Measurements from ENCODE around the gene STIP1.
"Not testable (repeated sequence)": the region's sequence is repeated elsewhere in the genome, so short reads cannot be mapped to it uniquely, and the experiment has no call there.

The STIP1 gene

DNA sequence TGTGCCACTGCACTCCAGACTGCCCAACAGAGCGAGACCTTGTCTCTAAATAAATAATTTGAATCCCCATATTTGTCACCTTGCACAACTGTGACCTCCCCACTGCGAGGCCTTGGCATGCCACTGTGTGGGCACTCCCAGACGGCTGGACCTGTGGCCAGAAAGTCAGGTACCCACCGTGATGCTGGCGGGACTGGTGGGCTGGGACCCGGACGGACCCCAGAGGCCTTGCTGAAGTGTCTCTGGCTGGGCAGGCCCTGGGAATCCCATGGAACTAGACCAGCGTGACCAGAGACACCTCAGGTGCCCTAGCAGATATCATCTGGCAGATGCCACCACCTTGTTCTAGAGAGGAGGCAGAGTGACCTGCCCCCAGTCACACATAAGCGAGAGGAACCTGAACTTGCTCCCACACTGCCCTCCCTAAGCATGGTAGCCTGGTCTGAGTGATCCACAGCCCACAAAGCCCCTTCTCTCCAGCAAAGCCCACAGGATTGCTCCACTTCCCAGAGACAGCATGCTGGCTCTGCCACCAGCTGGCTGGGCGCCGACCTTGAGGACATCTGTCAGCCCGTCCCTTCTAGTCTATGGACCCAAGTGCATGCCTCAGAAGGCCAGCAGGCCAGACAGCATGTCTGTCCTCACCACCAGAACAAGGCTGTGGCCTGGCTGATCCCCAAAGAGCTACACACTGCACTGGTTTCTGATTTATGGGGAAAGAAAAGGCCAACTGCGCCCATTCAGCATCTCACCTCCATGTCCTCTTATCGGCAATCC lies 29.5 kb upstream of the STIP1 start:
- Histone ChIP-seq H2AK5ac (ENCODE audit: low read length, severe bottlenecking) (no peak overlapping the region), H2BK120ac (ENCODE audit: low read depth, low read length) (no peak overlapping the region), H2BK12ac (ENCODE audit: low read length in 2 of 2) (no peak overlapping the region), H4K91ac (ENCODE audit: low read length) (no peak overlapping the region), H3K14ac (ENCODE audit: low read length in 2 of 2) (no peak overlapping the region), H3K27me3 (ENCODE audit: control insufficient read depth in 1 of 2, insufficient read depth in 1 of 2, low read length in 2 of 2) (peaks cover 4 to 13% of the 10 kb centered on the region in 2 experiments), H3K27ac (ENCODE audit: low read length, poor library complexity, severe bottlenecking) (no peak overlapping the region), H2BK15ac (ENCODE audit: low read depth, poor library complexity, severe bottlenecking) (no peak overlapping the region), H3K9me3 (ENCODE audit: control insufficient read depth, low read length) (no peaks in the 10 kb centered on the region), H3K18ac (ENCODE audit: low read depth in 1 of 2, low read length in 2 of 2) (no peak overlapping the region), H3K36me3 (ENCODE audit: control insufficient read depth in 1 of 2, insufficient read depth in 2 of 2, low read depth in 1 of 2, low read length in 2 of 2) (no peaks in the 10 kb centered on the region), H4K8ac (ENCODE audit: low read length) (no peak overlapping the region), H2AFZ (ENCODE audit: low read depth, low read length) (no peak overlapping the region), H3K4me1 (ENCODE audit: control insufficient read depth, insufficient read depth, low read depth, low read length) (peaks cover 9% of the 10 kb centered on the region), H3K23ac (ENCODE audit: low read length in 2 of 2) (no peak overlapping the region), H3K4me3 (ENCODE audit: insufficient read depth in 1 of 2, low read depth in 1 of 2, low read length in 2 of 2) (no peak overlapping the region), H3K79me1 (replicated peaks; ENCODE audit: low read length, poor library complexity, severe bottlenecking) (peaks cover 3% of the 10 kb centered on the region), H2BK5ac (ENCODE audit: low read depth, low read length, poor library complexity, severe bottlenecking) (no peak overlapping the region), H3K9ac (ENCODE audit: low read length) (no peak overlapping the region), H3K4ac (ENCODE audit: low read depth in 1 of 2, low read length in 2 of 2) (no peak overlapping the region), H3K4me2 (ENCODE audit: low read length, poor library complexity, severe bottlenecking) (no peak overlapping the region)
- no peak for DNase-seq
- 94% methylated on average over 14 of the region's 14 CpGs for WGBS

DNA sequence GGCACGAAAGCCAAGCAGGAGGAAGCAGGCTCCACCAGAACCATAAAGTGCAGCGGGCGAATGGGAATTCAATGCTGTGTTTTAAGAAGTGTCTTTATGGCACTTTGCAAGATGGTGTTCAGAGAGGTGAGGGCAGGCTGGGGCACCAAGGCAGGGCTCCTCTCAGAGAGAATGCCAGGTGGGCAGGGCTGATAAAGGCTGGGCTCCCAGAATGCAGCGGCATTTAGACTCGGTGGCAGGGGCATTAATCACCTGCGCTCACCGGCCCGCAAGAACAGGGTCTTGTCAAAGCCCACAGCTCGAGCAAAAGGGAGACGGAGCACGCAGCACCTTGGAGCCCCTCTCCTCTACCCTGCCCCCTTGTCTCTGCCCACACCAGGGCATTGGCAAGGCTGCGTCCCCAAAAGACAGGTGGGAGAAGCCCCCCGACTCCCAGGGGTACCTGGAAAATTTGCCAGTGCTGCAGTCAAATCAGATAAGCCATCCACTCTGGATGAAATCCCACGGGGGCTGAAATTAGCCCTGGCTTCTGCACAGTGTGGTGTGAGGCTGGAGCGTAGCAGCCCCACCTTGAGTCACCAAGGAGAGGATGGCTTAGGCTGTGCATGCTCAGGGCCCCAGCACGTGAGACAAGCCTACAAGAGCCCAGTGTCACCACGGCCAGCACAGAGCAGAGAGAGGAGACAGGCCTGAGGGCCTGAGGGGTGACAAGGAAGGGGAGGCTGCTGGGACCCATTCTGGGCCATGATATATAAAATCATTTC lies 28.2 kb upstream of the STIP1 start:
- H3K4ac ChIP-seq (ENCODE audit: low read depth in 1 of 2, low read length in 2 of 2), result no peak overlapping the region
- no peak for DNase-seq
- H3K27ac ChIP-seq (ENCODE audit: low read length, poor library complexity, severe bottlenecking), result no peak overlapping the region
- no peak overlapping the region for H2AFZ ChIP-seq (ENCODE audit: low read depth, low read length)
- no peak overlapping the region for H2BK15ac ChIP-seq (ENCODE audit: low read depth, poor library complexity, severe bottlenecking)
- no peaks in the 10 kb centered on the region for H3K9me3 ChIP-seq (ENCODE audit: control insufficient read depth, low read length)
- H3K18ac ChIP-seq (ENCODE audit: low read depth in 1 of 2, low read length in 2 of 2), result no peak overlapping the region
- H3K9ac ChIP-seq (ENCODE audit: low read length), result no peak overlapping the region
- H3K79me1 ChIP-seq (replicated peaks; ENCODE audit: low read length, poor library complexity, severe bottlenecking), result peaks cover 3% of the 10 kb centered on the region
- H3K36me3 ChIP-seq (ENCODE audit: control insufficient read depth in 1 of 2, insufficient read depth in 2 of 2, low read depth in 1 of 2, low read length in 2 of 2), result no peaks in the 10 kb centered on the region
- no peak overlapping the region for H4K91ac ChIP-seq (ENCODE audit: low read length)
- H2BK120ac ChIP-seq (ENCODE audit: low read depth, low read length), result no peak overlapping the region
- H3K23ac ChIP-seq (ENCODE audit: low read length in 2 of 2), result no peak overlapping the region
- H3K14ac ChIP-seq (ENCODE audit: low read length in 2 of 2), result no peak overlapping the region
- H3K4me1 ChIP-seq (ENCODE audit: control insufficient read depth, insufficient read depth, low read depth, low read length), result peaks cover 7% of the 10 kb centered on the region
- no peak overlapping the region for H3K4me3 ChIP-seq (ENCODE audit: insufficient read depth in 1 of 2, low read depth in 1 of 2, low read length in 2 of 2)
- H3K4me2 ChIP-seq (ENCODE audit: low read length, poor library complexity, severe bottlenecking), result no peak overlapping the region
- H3K27me3 ChIP-seq (ENCODE audit: control insufficient read depth in 1 of 2, insufficient read depth in 1 of 2, low read length in 2 of 2), result peaks cover 4 to 13% of the 10 kb centered on the region in 2 experiments
- no peak overlapping the region for H2AK5ac ChIP-seq (ENCODE audit: low read length, severe bottlenecking)
- H2BK12ac ChIP-seq (ENCODE audit: low read length in 2 of 2), result no peak overlapping the region
- 89% methylated on average over 16 of the region's 17 CpGs for WGBS
- no peak overlapping the region for H4K8ac ChIP-seq (ENCODE audit: low read length)
- no peak overlapping the region for H2BK5ac ChIP-seq (ENCODE audit: low read depth, low read length, poor library complexity, severe bottlenecking)

DNA sequence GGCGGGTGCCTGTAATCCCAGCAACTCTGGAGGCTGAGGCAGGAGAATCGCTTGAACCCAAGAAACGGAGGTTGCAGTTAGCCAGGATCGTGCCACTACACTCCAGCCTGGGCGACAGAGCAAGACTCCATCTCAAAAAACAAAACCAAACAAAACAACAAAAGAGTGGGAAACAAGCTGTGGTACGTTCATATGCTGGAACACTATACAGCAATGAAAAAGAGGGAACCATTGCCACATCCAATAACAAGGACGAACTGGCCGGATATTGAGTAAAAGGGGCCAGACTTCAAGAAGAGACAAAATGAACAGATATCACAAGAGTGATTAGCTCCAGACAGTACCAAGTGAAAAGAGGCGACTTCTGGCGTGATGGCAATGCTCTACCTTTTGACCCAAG lies 24.9 kb upstream of the STIP1 start:
- H3K4me1 ChIP-seq (ENCODE audit: control insufficient read depth, insufficient read depth, low read depth, low read length), result peaks cover 16% of the 10 kb centered on the region
- H2BK5ac ChIP-seq (ENCODE audit: low read depth, low read length, poor library complexity, severe bottlenecking), result no peak overlapping the region
- no peaks in the 10 kb centered on the region for H3K9me3 ChIP-seq (ENCODE audit: control insufficient read depth, low read length)
- no peak overlapping the region for H3K14ac ChIP-seq (ENCODE audit: low read length in 2 of 2)
- no peak overlapping the region for H3K18ac ChIP-seq (ENCODE audit: low read depth in 1 of 2, low read length in 2 of 2)
- H3K4me2 ChIP-seq (ENCODE audit: low read length, poor library complexity, severe bottlenecking), result no peak overlapping the region
- 98% methylated on average over 10 of the region's 10 CpGs for WGBS
- peaks cover 6% of the 10 kb centered on the region for H3K79me1 ChIP-seq (replicated peaks; ENCODE audit: low read length, poor library complexity, severe bottlenecking)
- H2AFZ ChIP-seq (ENCODE audit: low read depth, low read length), result no peak overlapping the region
- no peak overlapping the region for H2BK12ac ChIP-seq (ENCODE audit: low read length in 2 of 2)
- no peak for DNase-seq
- no peak overlapping the region for H2BK120ac ChIP-seq (ENCODE audit: low read depth, low read length)
- no peak overlapping the region for H3K27ac ChIP-seq (ENCODE audit: low read length, poor library complexity, severe bottlenecking)
- H4K8ac ChIP-seq (ENCODE audit: low read length), result no peak overlapping the region
- H3K23ac ChIP-seq (ENCODE audit: low read length in 2 of 2), result no peak overlapping the region
- H2AK5ac ChIP-seq (ENCODE audit: low read length, severe bottlenecking), result no peak overlapping the region
- no peak overlapping the region for H2BK15ac ChIP-seq (ENCODE audit: low read depth, poor library complexity, severe bottlenecking)
- no peaks in the 10 kb centered on the region for H3K36me3 ChIP-seq (ENCODE audit: control insufficient read depth in 1 of 2, insufficient read depth in 2 of 2, low read depth in 1 of 2, low read length in 2 of 2)
- H3K27me3 ChIP-seq (ENCODE audit: control insufficient read depth in 1 of 2, insufficient read depth in 1 of 2, low read length in 2 of 2), result no peaks in the 10 kb centered on the region
- no peak overlapping the region for H4K91ac ChIP-seq (ENCODE audit: low read length)
- no peak overlapping the region for H3K4me3 ChIP-seq (ENCODE audit: insufficient read depth in 1 of 2, low read depth in 1 of 2, low read length in 2 of 2)
- H3K4ac ChIP-seq (ENCODE audit: low read depth in 1 of 2, low read length in 2 of 2), result no peak overlapping the region
- H3K9ac ChIP-seq (ENCODE audit: low read length), result no peak overlapping the region

DNA sequence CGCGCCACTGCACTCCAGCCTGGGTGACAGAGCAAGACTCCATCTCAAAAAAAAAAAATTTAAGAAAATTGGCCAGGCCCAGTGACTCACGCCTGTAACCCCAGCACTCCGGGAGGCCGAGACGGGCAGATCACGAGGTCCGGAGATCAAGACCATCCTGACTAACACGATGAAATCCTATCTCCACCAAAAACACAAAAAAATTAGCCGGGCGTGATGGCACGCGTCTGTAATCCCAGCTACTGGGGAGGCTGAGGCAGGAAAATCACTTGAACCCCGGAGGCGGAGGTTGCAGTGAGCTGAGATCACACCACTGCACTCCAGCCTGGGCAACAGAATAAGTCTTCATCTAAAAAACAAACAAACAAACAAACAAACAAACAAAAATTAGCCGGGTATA lies 23.2 kb upstream of the STIP1 start:
- not testable (repeated sequence) for H3K4me2 ChIP-seq (ENCODE audit: low read length, poor library complexity, severe bottlenecking); H2AFZ ChIP-seq (ENCODE audit: low read depth, low read length); H3K9me3 ChIP-seq (ENCODE audit: control insufficient read depth, low read length); H3K4ac ChIP-seq (ENCODE audit: low read depth in 1 of 2, low read length in 2 of 2); H3K23ac ChIP-seq (ENCODE audit: low read length in 2 of 2); H3K36me3 ChIP-seq (ENCODE audit: control insufficient read depth in 1 of 2, insufficient read depth in 2 of 2, low read depth in 1 of 2, low read length in 2 of 2); H2BK15ac ChIP-seq (ENCODE audit: low read depth, poor library complexity, severe bottlenecking); H2BK12ac ChIP-seq (ENCODE audit: low read length in 2 of 2); H3K27me3 ChIP-seq (ENCODE audit: control insufficient read depth in 1 of 2, insufficient read depth in 1 of 2, low read length in 2 of 2); H3K4me3 ChIP-seq (ENCODE audit: insufficient read depth in 1 of 2, low read depth in 1 of 2, low read length in 2 of 2); DNase-seq; H2AK5ac ChIP-seq (ENCODE audit: low read length, severe bottlenecking); H3K14ac ChIP-seq (ENCODE audit: low read length in 2 of 2); H2BK5ac ChIP-seq (ENCODE audit: low read depth, low read length, poor library complexity, severe bottlenecking); H4K91ac ChIP-seq (ENCODE audit: low read length); H3K79me1 ChIP-seq (replicated peaks; ENCODE audit: low read length, poor library complexity, severe bottlenecking); H4K8ac ChIP-seq (ENCODE audit: low read length); H3K9ac ChIP-seq (ENCODE audit: low read length); H3K27ac ChIP-seq (ENCODE audit: low read length, poor library complexity, severe bottlenecking); H2BK120ac ChIP-seq (ENCODE audit: low read depth, low read length); H3K18ac ChIP-seq (ENCODE audit: low read depth in 1 of 2, low read length in 2 of 2)
- WGBS, result 94% methylated on average over 16 of the region's 16 CpGs
- H3K4me1 ChIP-seq (ENCODE audit: control insufficient read depth, insufficient read depth, low read depth, low read length), result peaks cover 19% of the 10 kb centered on the region

Measured in mesenchymal stem cell (in vitro differentiated cells and primary cell).